ENCODE data around the gene TMEM178B.
"Not testable (repeated sequence)": the region's sequence is repeated elsewhere in the genome, so short reads cannot be mapped to it uniquely, and the experiment has no call there.

Gene TMEM178B

DNA sequence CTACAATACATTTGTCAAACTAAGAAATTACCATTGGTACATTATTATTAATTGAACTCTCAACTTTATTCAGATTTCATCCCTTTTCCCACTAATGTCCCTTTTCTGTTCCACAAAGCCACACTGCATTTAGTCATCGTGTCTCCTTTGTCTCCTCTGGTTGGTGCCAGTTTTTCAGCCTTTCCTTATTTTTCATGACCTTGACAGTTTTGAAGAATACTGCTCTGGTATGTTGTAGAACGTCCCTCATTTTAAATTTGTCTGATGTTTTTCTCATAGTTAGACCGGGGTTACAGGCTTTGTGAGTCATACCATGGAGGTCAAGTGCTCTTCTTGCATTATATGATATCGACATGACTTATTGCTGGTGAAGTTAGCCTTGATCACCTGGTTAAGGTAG, 304.0 kb downstream of the TMEM178B start:
- DNase-seq (ENCODE audit: low spot score): no peak
- TF ChIP-seq, protein P1, sequence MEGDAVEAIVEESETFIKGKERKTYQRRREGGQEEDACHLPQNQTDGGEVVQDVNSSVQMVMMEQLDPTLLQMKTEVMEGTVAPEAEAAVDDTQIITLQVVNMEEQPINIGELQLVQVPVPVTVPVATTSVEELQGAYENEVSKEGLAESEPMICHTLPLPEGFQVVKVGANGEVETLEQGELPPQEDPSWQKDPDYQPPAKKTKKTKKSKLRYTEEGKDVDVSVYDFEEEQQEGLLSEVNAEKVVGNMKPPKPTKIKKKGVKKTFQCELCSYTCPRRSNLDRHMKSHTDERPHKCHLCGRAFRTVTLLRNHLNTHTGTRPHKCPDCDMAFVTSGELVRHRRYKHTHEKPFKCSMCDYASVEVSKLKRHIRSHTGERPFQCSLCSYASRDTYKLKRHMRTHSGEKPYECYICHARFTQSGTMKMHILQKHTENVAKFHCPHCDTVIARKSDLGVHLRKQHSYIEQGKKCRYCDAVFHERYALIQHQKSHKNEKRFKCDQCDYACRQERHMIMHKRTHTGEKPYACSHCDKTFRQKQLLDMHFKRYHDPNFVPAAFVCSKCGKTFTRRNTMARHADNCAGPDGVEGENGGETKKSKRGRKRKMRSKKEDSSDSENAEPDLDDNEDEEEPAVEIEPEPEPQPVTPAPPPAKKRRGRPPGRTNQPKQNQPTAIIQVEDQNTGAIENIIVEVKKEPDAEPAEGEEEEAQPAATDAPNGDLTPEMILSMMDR (IDR thresholded peaks at IDR 0.05; ENCODE audit: borderline replicate concordance, control extremely low read depth, extremely low read depth, insufficient read depth, missing control alignments): no peak
- in situ Hi-C loops (cut with MboI; ENCODE audit: low sequenced_read_pairs, unreplicated experiment): no loop called here

DNA sequence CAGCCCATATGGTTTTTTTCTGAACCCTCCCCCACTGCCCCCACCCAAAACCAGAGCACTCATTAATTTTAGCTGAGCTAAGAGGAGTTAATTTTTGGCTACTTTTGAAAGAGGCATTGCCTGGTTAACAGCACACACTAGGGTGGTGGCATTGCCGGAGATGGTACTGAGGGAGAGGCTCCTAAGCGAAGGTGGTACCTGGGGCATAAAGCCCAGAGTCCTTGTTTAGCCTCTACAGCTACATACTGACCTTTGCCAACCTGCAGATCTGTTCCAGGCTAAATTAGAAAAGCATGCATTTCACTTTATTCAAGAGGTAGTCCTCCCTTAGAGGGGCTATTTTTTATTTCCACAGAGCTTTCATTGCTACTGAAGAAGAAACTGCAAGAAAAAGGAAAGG, 304.5 kb downstream of the TMEM178B start:
- no peak for DNase-seq (ENCODE audit: low spot score)
- in situ Hi-C loops (cut with MboI; ENCODE audit: low sequenced_read_pairs, unreplicated experiment): no loop called here
- TF ChIP-seq, protein P1 (IDR thresholded peaks at IDR 0.05; ENCODE audit: borderline replicate concordance, control extremely low read depth, extremely low read depth, insufficient read depth, missing control alignments): no peak

DNA sequence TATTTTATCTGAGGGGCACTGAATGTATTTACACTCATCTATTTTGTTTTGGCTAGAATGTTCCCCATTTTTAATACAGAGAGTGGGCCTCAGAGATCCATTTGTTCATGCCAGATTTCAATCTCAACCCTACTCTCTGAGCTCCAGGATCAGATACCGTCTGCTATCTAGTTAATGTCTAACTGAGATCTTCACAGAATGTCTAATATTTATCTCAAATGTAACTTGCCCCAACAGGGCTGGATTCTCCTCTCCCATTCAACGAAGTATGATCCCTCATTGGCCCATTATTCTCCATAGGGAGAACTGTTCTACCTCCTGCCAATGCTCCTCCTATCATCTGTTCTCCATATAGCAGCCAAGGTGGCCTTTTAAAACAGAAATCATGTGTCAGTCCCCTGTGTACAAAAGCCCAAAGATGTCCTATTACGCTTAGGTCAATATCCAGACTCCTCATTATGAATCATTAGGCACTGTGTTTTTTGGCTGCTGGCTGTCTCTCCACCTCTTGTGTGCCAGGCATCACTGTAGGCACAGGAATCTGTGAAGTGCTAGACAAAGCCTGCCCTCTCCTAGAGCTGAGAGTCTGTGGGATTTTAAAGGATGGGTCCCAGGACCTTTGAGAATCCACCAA, 308.0 kb downstream of the TMEM178B start:
- TF ChIP-seq, protein P1 (IDR thresholded peaks at IDR 0.05; ENCODE audit: borderline replicate concordance, control extremely low read depth, extremely low read depth, insufficient read depth, missing control alignments): no peak
- in situ Hi-C loops (cut with MboI; ENCODE audit: low sequenced_read_pairs, unreplicated experiment): no loop called here

DNA sequence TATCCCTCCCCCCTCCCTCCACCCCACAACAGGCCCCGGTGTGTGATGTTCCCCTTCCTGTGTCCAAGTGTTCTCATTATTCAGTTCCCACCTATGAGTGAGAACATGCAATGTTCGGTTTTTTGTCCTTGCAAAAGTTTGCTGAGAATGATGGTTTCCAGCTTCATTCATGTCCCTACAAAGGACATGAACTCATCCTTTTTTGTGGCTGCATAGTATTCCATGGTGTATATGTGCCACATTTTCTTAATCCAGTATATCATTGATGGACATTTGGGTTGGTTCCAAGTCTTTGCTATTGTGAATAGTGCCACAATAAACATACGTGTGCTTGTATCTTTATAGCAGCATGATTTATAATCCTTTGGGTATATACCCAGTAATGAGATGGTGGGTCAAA, 309.5 kb downstream of the TMEM178B start:
- DNase-seq (ENCODE audit: low spot score); in situ Hi-C loops (cut with MboI; ENCODE audit: low sequenced_read_pairs, unreplicated experiment): not testable (repeated sequence)

More for the DNA sequence above, 308.0 kb downstream of the TMEM178B start:
- DNase-seq (ENCODE audit: low spot score): no peak

DNA sequence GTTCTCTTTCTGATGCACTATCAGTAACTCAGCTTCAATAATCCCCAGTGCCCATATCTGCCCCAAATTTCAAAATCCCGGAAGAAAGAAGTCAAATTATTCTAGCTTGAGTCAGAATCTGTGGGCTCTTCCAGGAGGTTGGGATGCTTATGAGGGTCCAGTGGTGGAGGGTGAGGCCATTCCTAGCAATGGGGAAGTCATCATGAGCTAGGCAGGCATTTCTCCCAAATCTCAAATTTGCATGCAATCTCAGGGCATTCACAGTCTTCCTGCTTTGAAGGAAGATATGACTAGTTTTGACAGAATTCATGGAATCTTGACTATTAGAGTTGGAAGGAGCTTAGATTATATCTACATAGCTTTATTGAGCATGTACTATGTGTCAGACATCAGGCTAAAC, 313.0 kb downstream of the TMEM178B start:
- TF ChIP-seq, protein P1 (IDR thresholded peaks at IDR 0.05; ENCODE audit: borderline replicate concordance, control extremely low read depth, extremely low read depth, insufficient read depth, missing control alignments): no peak
- in situ Hi-C loops (cut with MboI; ENCODE audit: low sequenced_read_pairs, unreplicated experiment): no loop called here
- DNase-seq (ENCODE audit: low spot score): no peak

DNA sequence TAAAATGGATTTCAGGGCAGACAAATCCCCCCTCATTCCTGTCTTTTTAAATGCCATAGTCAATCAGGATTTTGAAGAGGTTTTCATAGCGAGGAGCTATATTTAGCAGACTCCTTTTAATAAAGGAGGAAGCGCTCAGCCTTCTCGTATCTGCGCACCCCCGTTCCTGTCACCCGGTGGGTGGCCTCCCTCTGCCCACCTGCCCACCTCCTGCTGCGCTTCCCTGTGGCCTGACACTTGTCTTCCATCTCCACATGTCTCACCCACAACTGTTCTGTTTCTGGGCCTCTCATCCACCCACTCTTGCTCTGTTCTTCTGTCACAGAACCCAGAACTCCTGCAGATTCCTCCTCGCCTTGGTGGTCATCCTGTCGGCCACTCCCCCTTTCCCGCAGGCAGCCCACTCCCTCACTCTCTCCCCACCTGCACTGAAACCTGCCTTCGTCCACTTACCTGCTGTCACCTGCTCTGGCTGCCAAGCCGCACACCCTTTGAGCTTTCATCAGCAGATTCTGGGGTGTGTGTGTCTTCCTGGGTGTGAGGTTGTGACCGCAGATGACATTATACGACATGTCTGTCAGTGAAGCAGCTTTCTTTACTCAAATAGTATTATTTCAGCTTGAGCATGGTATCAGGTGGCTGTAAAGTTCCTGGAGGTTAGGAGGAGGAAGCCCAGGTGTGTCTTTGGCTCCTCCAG, 313.8 kb downstream of the TMEM178B start:
- no peak for DNase-seq (ENCODE audit: low spot score)
- in situ Hi-C loops (cut with MboI; ENCODE audit: low sequenced_read_pairs, unreplicated experiment): no loop called here
- TF ChIP-seq, protein P1 (IDR thresholded peaks at IDR 0.05; ENCODE audit: borderline replicate concordance, control extremely low read depth, extremely low read depth, insufficient read depth, missing control alignments): no peak

DNA sequence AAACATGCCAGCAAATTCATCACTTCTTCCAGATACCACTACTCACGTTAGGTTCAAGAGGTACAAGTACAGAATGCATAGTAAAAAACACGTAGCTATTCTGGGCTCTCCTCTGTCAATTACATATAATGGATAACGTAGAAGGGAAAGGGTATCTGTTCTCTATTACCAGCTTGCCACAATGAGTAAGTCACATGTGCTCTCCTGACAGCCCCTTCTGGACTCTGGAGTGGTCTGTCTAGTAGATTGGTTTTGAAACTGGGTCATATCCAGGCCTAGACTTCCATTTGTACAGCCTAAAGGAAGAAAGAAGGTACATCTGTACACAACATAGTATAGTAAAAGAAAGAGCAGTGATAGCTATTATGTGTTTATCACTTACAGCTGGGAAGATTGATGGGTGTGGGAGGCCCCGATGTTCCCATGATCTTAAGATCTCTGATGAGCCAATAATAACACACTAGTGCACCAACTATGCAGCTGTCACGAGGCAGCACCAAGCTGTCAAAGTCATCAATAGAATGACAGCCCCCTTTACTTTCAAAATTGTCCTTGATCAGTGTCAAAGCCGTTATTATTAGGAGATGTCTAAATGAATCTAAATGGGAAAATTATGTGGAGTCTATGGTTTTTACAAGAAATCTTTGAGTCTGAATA, 315.4 kb downstream of the TMEM178B start:
- no peak for DNase-seq (ENCODE audit: low spot score)
- in situ Hi-C loops (cut with MboI; ENCODE audit: low sequenced_read_pairs, unreplicated experiment): no loop called here
- TF ChIP-seq, protein P1 (IDR thresholded peaks at IDR 0.05; ENCODE audit: borderline replicate concordance, control extremely low read depth, extremely low read depth, insufficient read depth, missing control alignments): no peak

Data from GM13976 (cell line).